HEK293T (cell line): ENCODE data around the gene KCNMA1.

ENCODE experiments used
- CTCF ChIA-PET: fragments of 350-600 bp; formaldehyde crosslinking; extraction: SDS; loops from one replicate; lab custom pipeline; 2021; ENCODE audit warnings: antibody characterized with exemption, inconsistent platforms; lab: Yijun Ruan, JAX
- POLR2A ChIA-PET: fragments of 350-600 bp; formaldehyde crosslinking; extraction: SDS; loops from one replicate; lab custom pipeline; 2020; ENCODE audit warnings: antibody characterized with exemption, inconsistent platforms; lab: Yijun Ruan, JAX
- DNase-seq: peaks from one replicate; pipeline ENCODE4 v3.0.0; 2012; ENCODE audit warnings: mixed read lengths; ENCODE audit errors: extremely low spot score
- ARNT ChIP-seq: fragments of 450-650 bp; IDR thresholded peaks from 2 replicates; pipeline ENCODE4 v1.6.1; 2017; ENCODE audit warnings: mild to moderate bottlenecking
- BHLHE40 ChIP-seq: fragments of 450-650 bp; IDR thresholded peaks from 2 replicates; pipeline ENCODE4 v1.6.1; 2016; ENCODE audit warnings: mild to moderate bottlenecking, moderate library complexity, borderline replicate concordance
- CTBP1 ChIP-seq: fragments of 450-650 bp; IDR thresholded peaks from 2 replicates; pipeline ENCODE4 v1.6.1; 2016; ENCODE audit warnings: borderline replicate concordance
- ELF4 ChIP-seq: fragments of 450-650 bp; IDR thresholded peaks from 2 replicates; pipeline ENCODE4 v1.6.1; 2017; ENCODE audit warnings: antibody characterized with exemption
- FOXA1 ChIP-seq: fragments of 450-650 bp; IDR thresholded peaks from 2 replicates; pipeline ENCODE4 v1.6.1; 2016; ENCODE audit warnings: mild to moderate bottlenecking
- FOXK2 ChIP-seq: fragments of 450-650 bp; IDR thresholded peaks from 2 replicates; pipeline ENCODE4 v1.6.1; 2016; ENCODE audit warnings: mild to moderate bottlenecking
- FOXM1 ChIP-seq: fragments of 450-650 bp; IDR thresholded peaks from 2 replicates; pipeline ENCODE4 v1.6.1; 2017; ENCODE audit warnings: mild to moderate bottlenecking, borderline replicate concordance
- HDGF ChIP-seq: fragments of 450-650 bp; IDR thresholded peaks from 2 replicates; pipeline ENCODE4 v1.6.1; 2017; ENCODE audit warnings: antibody characterized with exemption, borderline replicate concordance
- L3MBTL2 ChIP-seq: fragments of 450-650 bp; conservative IDR thresholded peaks from 2 replicates; pipeline ENCODE4 v1.6.1; 2016; ENCODE audit warnings: mild to moderate bottlenecking
- LEF1 ChIP-seq: fragments of 450-650 bp; IDR thresholded peaks from 2 replicates; pipeline ENCODE4 v1.6.1; 2017; ENCODE audit warnings: mild to moderate bottlenecking, borderline replicate concordance
- NFRKB ChIP-seq: fragments of 450-650 bp; IDR thresholded peaks from 2 replicates; pipeline ENCODE4 v1.6.1; 2016; ENCODE audit warnings: mild to moderate bottlenecking, moderate library complexity
- SP1 ChIP-seq: fragments of 450-650 bp; IDR thresholded peaks from 2 replicates; pipeline ENCODE4 v1.6.1; 2017
- SUZ12 ChIP-seq: fragments of 450-650 bp; IDR thresholded peaks from 2 replicates; pipeline ENCODE4 v1.6.1; 2016; ENCODE audit warnings: mild to moderate bottlenecking
- TARDBP ChIP-seq: fragments of 450-650 bp; IDR thresholded peaks from 2 replicates; pipeline ENCODE4 v1.6.1; 2016
- ZNF384 ChIP-seq: fragments of 450-650 bp; IDR thresholded peaks from 2 replicates; pipeline ENCODE4 v1.6.1; 2016
- TF ChIP-seq, protein P1 (sequence below): fragments of 450-650 bp; IDR thresholded peaks from 2 replicates; pipeline ENCODE4 v1.6.1; 2016

The KCNMA1 gene

GRCh38 chr10:77120012-77120411 is 517.6 kb downstream of the KCNMA1 start:
- no peak for DNase-seq
- ChIA-PET POLR2A (no interaction called here), CTCF (interaction anchor here (0.6 kb wide), 1 partner anchor 1991 kb away, joined by 3 read pairs; no protein-coding TSS in a partner anchor)
- TF ChIP-seq FOXK2 (no peak), TARDBP (no peak), HDGF (no peak), ELF4 (no peak), SP1 (no peak), NFRKB (no peak), FOXA1 (no peak), FOXM1 (no peak), L3MBTL2 (no peak)

GRCh38 chr10:77118603-77119282 is 518.9 kb downstream of the KCNMA1 start:
- CTCF ChIA-PET, result no interaction called here
- no peak for TF ChIP-seq CTBP1
- TF ChIP-seq ARNT, result no peak
- no peak for TF ChIP-seq BHLHE40
- TF ChIP-seq L3MBTL2, result no peak
- no peak for TF ChIP-seq FOXA1
- TF ChIP-seq HDGF, result no peak
- TF ChIP-seq LEF1, result no peak
- TF ChIP-seq SP1, result no peak
- DNase-seq, result no peak
- POLR2A ChIA-PET, result no interaction called here

DNA sequence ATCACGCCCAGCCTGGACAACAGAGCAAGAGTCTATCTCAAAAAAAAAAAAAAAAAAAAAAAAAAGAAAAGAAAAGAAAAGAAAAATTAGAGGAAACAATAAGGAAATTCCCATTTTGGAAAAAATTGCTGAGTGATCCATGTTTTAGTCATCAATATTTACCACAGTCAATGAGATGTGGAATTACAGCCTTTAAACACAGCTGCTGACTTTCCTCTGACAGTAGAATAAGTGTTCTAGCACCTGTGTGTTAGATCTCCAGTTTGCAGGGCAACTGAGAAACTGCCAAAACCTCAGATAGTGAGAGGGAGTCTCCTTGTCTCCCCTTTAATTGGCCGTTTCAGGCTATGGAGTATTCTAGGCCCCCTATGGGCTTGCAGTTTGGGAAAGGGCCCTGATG is 520.1 kb downstream of the KCNMA1 start:
- TF ChIP-seq CTBP1 (no peak), SP1 (no peak), SUZ12 (no peak), FOXA1 (no peak), HDGF (no peak), ARNT (no peak), TARDBP (no peak), ZNF384 (no peak), BHLHE40 (no peak), LEF1 (no peak)
- TF ChIP-seq, protein P1, sequence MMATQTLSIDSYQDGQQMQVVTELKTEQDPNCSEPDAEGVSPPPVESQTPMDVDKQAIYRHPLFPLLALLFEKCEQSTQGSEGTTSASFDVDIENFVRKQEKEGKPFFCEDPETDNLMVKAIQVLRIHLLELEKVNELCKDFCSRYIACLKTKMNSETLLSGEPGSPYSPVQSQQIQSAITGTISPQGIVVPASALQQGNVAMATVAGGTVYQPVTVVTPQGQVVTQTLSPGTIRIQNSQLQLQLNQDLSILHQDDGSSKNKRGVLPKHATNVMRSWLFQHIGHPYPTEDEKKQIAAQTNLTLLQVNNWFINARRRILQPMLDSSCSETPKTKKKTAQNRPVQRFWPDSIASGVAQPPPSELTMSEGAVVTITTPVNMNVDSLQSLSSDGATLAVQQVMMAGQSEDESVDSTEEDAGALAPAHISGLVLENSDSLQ, result no peak
- ChIA-PET POLR2A (no interaction called here), CTCF (no interaction called here)
- DNase-seq, result no peak

DNA sequence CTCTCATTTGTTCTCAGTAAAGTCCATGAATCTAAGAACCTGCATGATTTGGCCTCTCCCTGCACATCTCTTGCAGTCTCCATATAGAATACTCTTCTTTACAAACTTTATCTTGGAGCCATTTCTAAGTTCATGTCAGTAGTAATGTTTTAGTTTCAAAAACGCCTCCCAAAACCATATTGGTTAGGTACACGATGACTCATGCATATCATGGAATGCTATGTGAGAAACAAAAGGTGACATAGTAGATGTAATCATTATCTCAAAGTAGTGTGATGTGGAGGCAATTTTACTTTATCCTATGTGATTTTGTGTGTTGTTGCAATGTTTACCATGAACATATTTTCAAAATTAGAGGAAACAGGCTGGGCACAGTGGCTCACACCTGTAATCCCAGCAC is 520.7 kb downstream of the KCNMA1 start:
- no peak for DNase-seq
- CTCF ChIA-PET, result no interaction called here
- TF ChIP-seq HDGF (no peak), LEF1 (no peak), SP1 (no peak), CTBP1 (no peak), NFRKB (no peak)
- TF ChIP-seq, protein P1, result no peak
- POLR2A ChIA-PET, result no interaction called here

GRCh38 chr10:77114181-77114821 is 523.3 kb downstream of the KCNMA1 start:
- TF ChIP-seq SP1 (no peak), TARDBP (no peak), FOXK2 (no peak), BHLHE40 (no peak), ARNT (no peak), L3MBTL2 (no peak), SUZ12 (no peak), ZNF384 (no peak), ELF4 (no peak), HDGF (no peak), LEF1 (no peak), FOXM1 (no peak), FOXA1 (no peak), NFRKB (no peak), CTBP1 (no peak)
- TF ChIP-seq, protein P1, result no peak
- no peak for DNase-seq
- CTCF ChIA-PET, result no interaction called here
- POLR2A ChIA-PET, result no interaction called here

DNA sequence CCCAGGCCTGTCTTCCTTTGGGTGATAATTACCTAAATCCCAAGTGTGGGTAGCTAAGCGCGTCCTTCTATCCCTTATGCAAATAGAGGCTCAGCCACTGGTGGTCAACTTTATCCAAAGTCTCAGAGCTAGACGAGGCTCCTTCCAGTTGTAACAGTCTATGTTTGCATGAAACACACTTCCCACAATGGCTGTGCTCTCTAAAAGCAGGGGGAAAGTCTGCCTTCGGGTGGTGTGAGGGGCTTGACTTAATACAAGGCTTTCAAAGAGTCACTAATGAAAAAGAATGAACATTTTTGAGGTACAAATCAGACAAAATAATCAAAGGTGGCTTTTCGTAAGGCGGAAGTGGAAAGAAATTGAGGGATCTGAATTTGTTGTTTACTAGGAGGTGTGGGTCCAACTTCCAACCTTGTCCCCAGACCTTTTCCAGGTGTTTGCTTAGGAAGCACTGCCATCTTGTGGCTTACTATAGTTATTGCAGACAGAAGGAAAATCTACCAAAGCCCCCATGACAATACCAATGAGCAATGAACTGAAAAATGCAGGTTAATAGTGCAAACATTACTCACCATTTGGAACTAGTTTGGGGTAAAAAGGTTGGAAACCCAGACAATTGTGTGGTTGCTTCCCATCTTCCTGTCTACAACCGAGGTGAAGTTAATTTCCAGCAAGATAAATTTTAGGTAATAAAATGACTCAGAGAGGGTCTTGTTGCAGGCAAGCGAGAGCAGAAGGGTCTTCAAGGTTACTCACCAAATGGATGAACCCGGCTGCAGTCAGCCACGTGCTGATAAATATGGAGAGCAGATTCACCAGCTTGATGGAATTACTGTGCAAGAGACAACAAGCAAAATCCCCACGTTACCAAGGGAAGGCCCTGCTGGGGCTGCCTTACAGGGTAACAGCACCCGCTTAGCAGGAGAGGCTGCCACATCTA is 525.7 kb downstream of the KCNMA1 start:
- no peak for TF ChIP-seq ZNF384
- TF ChIP-seq FOXM1, result no peak
- no peak for TF ChIP-seq CTBP1
- TF ChIP-seq L3MBTL2, result no peak
- TF ChIP-seq, protein P1, result no peak
- POLR2A ChIA-PET, result no interaction called here
- CTCF ChIA-PET, result interaction anchor here (0.6 to 1.5 kb wide), 5 partner anchors 44 to 386 kb away, joined by 3 read pairs; no protein-coding TSS in a partner anchor
- peak; percentile 69 for DNase-seq
